Right lobe of liver (tissue), 6 donors: Measurements from ENCODE around the gene KLF13. TPM values are rescaled to one million over a fixed set of nuclear protein-coding genes. Genes with fewer than 3 reads are reported as not detected.

Experiments
- ATAC-seq, 4 donors: fragments of 200-7000 bp; cut with Tn5 transposase; one replicate each; pipeline ENCODE4 v1.9.1; 2020; ENCODE audit warnings: mild to moderate bottlenecking in 4 of 4, moderate library complexity in 4 of 4
- DNase-seq, 3 donors: peaks; one replicate each; pipeline ENCODE4 v3.0.0-alpha.2; 2020
- H3K27ac ChIP-seq, 3 donors: fragments of 200-600 bp; one replicate each; pipeline ENCODE4 v1.8.0; 2022
- H3K27me3 ChIP-seq, 2 donors: fragments of 200-600 bp; one replicate each; pipeline ENCODE4 v1.8.0; 2022
- H3K36me3 ChIP-seq, 4 donors: fragments of 200-600 bp; sonication (generic) in 1 of 4; one replicate each; pipeline versions ENCODE4 v1.5.1 to v1.8.0; 2017 to 2022; ENCODE audit warnings: control low read depth in 1 of 4
- H3K4me1 ChIP-seq, 4 donors: fragments of 200-600 bp; sonication (generic) in 1 of 4; one replicate each; pipeline versions ENCODE4 v1.5.1 to v1.8.0; 2017 to 2022; ENCODE audit warnings: control low read depth in 1 of 4
- H3K4me3 ChIP-seq, 3 donors: fragments of 200-600 bp; one replicate each; pipeline ENCODE4 v1.8.0; 2022
- H3K9me3 ChIP-seq, 4 donors: fragments of 200-600 bp; sonication (generic) in 1 of 4; one replicate each; pipeline versions ENCODE4 v1.5.1 to v1.8.0; 2017 to 2022; ENCODE audit warnings: control low read depth in 1 of 4
- CTCF ChIP-seq, 4 donors: fragments of 200-600 bp in 3 of 4; fragments of 450-650 bp in 1 of 4; IDR thresholded peaks; one replicate each; pipeline versions ENCODE4 v1.5.1 to v1.8.0; 2016 to 2022; ENCODE audit warnings: antibody characterized with exemption in 4 of 4, mild to moderate bottlenecking in 2 of 4
- POLR2A ChIP-seq: fragments of 450-650 bp; IDR thresholded peaks from one replicate; pipeline ENCODE4 v1.6.1; 2017; ENCODE audit warnings: antibody characterized with exemption, mild to moderate bottlenecking
- WGBS: methylation state at CpG from one replicate; pipeline ENCODE4 v1.1.6; 2018; ENCODE audit warnings: low coverage, low lambda C conversion rate; ENCODE audit not compliant: insufficient coverage; ENCODE audit errors: missing lambda C conversion rate; 5-methylcytosine and 5-hydroxymethylcytosine counted together
- intact Hi-C, 2 donors: fragments of 100-400 bp; cut with DNase I; formaldehyde crosslinking; loops; one replicate each; pipeline versions ENCODE4 v1.11.2 to v1.14.1; 2022
- total RNA-seq, 6 experiments: library from RNA; depleted of rRNA in 2 of 6; stranded (reverse); fragments of >200 nt in 2 of 6; fragmentation: NEBNext Ultra II Directional in 3 of 6; extraction: Animal tissue kit (Norgen Biotek cat#: 25700) in 3 of 6; gene quantifications; one replicate each; pipeline versions ENCODE4 v1.1.0 to v1.2.4, GENCODE V29; 2016 to 2023
- donor health status: DM: no; HTN: yes; CAD: no.
- donor health status: DM: no; HTN: no; CAD: no.
- donor health status: DM: no; HTN: no; CAD: no.
- donor health status: DM: no; HTN: yes; CAD: no.
- donor health status: DM: no; HTN: yes; CAD: no.

KLF13 gene
- total RNA-seq, 6 experiments from 2014 or later = 22.7 to 66.2 (median 28.5) TPM

- no peaks in the 10 kb centered on the region for H3K36me3 ChIP-seq
- H3K27ac ChIP-seq = no peak overlapping the region
- peaks cover 0 to 7% (median 0%) of the 10 kb centered on the region in 4 donors for H3K9me3 ChIP-seq
- intact Hi-C loops = no loop called here
- WGBS = 70% methylated on average over 2 of the region's 18 CpGs
- H3K27me3 ChIP-seq = no peaks in the 10 kb centered on the region
- no peak for TF ChIP-seq POLR2A
- no peak for TF ChIP-seq CTCF (IDR thresholded peaks at IDR 0.05)
- H3K4me1 ChIP-seq = peaks cover 0 to 4% (median under 1%) of the 10 kb centered on the region in 4 donors
- H3K4me3 ChIP-seq = no peak overlapping the region
- DNase-seq = peak in 1 of 3 donors; percentile 43
- ATAC-seq = no peak
Observed at GRCh38 chr15:31311735-31312619, 14.7 kb upstream of the KLF13 start.

DNA sequence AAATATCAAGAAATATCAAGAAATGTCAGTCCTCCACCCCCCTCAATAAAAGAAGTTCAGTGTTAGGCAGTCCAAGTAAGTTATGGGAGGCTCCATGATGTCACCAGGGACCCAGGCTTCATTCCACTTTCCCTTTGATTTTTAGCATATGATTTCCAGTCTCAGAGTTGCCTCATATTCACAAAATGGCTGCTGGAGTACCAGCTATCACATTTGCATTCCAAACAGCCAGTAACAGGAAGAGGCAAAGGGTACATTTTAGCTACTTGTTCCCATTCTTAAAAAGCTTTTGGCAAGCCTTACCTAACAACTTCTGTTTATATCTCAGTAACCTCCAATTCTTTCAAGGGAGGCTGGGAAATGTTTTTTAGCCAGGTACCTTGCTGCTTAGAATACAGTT lies 13.4 kb upstream of the KLF13 start:
- ATAC-seq (no peak), DNase-seq (no peak)
- H3K9me3 ChIP-seq = peaks cover 0 to 7% (median 0%) of the 10 kb centered on the region in 4 donors
- no peaks in the 10 kb centered on the region for H3K27me3 ChIP-seq
- no peak for TF ChIP-seq POLR2A
- no peak for TF ChIP-seq CTCF (IDR thresholded peaks at IDR 0.05)
- intact Hi-C loops = no loop called here
- H3K27ac ChIP-seq = no peak overlapping the region
- no peaks in the 10 kb centered on the region for H3K36me3 ChIP-seq
- H3K4me1 ChIP-seq = peaks cover 0 to 16% (median 2%) of the 10 kb centered on the region in 4 donors
- no peak overlapping the region for H3K4me3 ChIP-seq

- Histone ChIP-seq H3K36me3 (no peaks in the 10 kb centered on the region), H3K4me1 (peaks cover 0 to 18% (median 2%) of the 10 kb centered on the region in 4 donors), H3K9me3 (peaks cover 0 to 7% (median 0%) of the 10 kb centered on the region in 4 donors), H3K27ac (no peak overlapping the region), H3K27me3 (no peaks in the 10 kb centered on the region), H3K4me3 (no peak overlapping the region)
- WGBS = 89% methylated on average over 2 of the region's 12 CpGs
- intact Hi-C loops = no loop called here
- TF ChIP-seq CTCF (IDR thresholded peaks at IDR 0.05) (no peak), POLR2A (no peak)
- no peak for ATAC-seq
- peak in 1 of 3 donors; percentile 40 for DNase-seq
Observed at GRCh38 chr15:31314380-31314779, 12.3 kb upstream of the KLF13 start.

- Histone ChIP-seq H3K27me3 (no peaks in the 10 kb centered on the region), H3K27ac (no peak overlapping the region), H3K36me3 (no peaks in the 10 kb centered on the region), H3K9me3 (peaks cover 0 to 7% (median 0%) of the 10 kb centered on the region in 4 donors), H3K4me1 (peaks cover 0 to 18% (median 2%) of the 10 kb centered on the region in 4 donors), H3K4me3 (no peak overlapping the region)
- no peak for TF ChIP-seq POLR2A
- no peak for TF ChIP-seq CTCF (IDR thresholded peaks at IDR 0.05)
- intact Hi-C loops = no loop called here
- WGBS = no CpG with 5 or more reads among the region's 8 CpGs
- ATAC-seq (no peak), DNase-seq (no peak)
Observed at GRCh38 chr15:31316135-31316795, 10.4 kb upstream of the KLF13 start.
